Germinal center (tissue), 1 donor: ENCODE data around the gene OTOP1.
A peak's percentile ranks its signal among the peaks of the same experiment; 100 is the strongest.
"Not testable (repeated sequence)": the region's sequence is repeated elsewhere in the genome, so short reads cannot be mapped to it uniquely, and the experiment has no call there.

ENCODE experiments used
- DNase-seq: peaks from one replicate; pipeline ENCODE4 v3.0.0; 2012; ENCODE audit warnings: mixed read lengths, low spot score

OTOP1 gene, protein sequence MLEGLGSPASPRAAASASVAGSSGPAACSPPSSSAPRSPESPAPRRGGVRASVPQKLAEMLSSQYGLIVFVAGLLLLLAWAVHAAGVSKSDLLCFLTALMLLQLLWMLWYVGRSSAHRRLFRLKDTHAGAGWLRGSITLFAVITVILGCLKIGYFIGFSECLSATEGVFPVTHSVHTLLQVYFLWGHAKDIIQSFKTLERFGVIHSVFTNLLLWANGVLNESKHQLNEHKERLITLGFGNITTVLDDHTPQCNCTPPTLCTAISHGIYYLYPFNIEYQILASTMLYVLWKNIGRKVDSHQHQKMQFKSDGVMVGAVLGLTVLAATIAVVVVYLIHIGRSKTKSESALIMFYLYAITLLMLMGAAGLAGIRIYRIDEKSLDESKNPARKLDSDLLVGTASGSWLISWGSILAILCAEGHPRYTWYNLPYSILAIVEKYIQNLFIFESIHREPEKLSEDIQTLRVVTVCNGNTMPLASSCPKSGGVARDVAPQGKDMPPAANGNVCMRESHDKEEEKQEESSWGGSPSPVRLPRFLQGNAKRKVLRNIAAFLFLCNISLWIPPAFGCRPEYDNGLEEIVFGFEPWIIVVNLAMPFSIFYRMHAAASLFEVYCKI

DNA sequence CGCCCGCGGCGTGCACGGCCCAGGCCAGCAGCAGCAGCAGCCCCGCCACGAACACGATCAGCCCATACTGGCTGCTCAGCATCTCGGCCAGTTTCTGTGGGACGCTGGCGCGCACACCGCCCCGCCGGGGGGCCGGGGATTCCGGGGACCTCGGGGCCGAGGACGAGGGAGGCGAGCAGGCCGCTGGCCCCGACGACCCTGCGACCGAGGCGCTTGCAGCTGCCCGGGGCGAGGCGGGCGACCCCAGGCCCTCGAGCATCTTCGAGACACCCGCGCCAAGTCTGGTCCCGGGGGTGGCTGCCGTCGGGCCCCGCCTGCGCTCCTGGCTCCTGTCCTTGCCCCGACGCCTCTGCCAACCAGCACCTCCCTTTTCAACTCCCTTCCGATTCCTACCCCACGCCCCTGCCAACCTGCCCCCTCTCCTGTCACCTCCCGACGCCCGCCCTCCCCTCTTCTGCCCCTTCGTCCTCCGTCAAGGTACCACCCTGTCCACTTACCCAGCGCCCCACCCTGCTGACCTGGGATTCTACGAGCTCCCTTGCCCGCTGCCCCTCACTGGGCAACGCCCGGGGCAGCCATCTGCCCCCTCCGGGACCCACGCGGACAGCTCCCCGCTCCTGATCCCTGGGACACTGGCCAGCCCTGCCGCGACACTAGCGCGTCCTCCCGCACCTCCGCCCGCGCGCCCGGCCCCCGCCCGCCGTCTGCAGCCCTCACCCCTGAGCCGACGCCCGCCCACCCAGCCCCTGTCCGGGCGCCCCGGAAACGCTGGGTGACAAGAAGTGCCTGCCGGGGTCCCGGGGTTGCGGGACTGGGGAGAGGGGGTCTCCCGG is at the start of gene OTOP1:
Gene OTOP1, minus strand, starts transcription at position 324 of the 833 bp plus-strand sequence. Its CDS starts 65 bp downstream, at position 259.
- DNase-seq: no peak

GRCh38 chr4:4274226-4274625 is 47.5 kb upstream of the OTOP1 start:
- DNase-seq: no peak

GRCh38 chr4:4271912-4272311 is 45.2 kb upstream of the OTOP1 start:
- no peak for DNase-seq

DNA sequence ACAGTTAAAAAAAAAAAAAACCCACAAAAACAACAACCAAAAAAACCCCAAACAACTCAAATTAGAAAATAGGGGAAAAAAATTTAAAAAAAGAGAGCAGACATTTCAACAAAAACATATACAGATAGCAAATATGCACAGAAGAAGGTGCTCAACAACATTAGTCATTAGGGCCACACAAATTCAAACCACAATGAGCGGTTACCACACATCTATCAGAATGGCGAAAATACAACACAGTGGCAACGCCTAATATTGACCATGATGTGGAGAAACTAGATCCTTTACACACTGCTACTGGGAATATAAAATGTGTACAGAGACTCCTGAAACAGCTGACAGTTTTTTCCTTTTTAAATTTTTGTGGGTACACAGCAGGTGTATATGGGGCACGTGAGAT is 43.8 kb upstream of the OTOP1 start:
- DNase-seq: no peak

DNA sequence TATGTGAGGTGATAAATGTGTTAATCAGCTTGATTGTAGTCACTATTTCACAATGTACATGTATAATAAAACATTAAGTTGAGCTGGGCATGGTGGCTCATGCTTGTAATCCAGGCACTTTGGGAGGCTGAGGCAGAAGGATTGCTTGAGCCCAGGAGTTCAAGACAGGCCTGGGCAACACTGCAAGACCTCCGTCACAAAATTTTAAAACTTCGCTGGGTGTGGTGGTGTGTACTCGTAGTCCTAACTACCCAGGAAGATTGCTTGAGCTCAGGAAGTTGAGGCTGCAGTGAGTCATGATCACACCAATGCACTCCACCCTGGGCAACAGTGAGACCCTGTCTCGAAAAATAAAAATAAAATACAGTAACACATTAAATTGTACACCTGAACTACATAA is 43.1 kb upstream of the OTOP1 start:
- no peak for DNase-seq

DNA sequence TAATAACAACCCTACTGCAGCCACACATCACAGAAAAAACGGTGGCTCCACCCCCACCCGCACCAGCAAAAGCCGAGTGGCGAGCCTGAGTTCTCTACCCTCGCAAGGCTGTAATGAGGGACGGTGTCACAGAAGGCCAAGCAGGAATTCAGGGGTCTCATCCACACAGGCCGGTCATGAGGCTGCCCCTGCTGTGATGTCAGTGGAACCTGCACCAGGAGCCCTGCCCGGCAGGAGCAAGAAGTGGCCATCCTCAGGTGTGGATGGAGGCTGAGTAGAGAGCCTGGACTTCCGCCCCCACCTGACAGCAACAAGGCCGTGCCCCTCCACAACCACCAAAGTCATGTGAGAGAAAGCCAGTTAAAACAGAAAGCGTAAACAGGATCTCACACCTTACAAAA is 42.6 kb upstream of the OTOP1 start:
- no peak for DNase-seq

GRCh38 chr4:4268776-4269175 is 42.0 kb upstream of the OTOP1 start:
- DNase-seq: no peak

DNA sequence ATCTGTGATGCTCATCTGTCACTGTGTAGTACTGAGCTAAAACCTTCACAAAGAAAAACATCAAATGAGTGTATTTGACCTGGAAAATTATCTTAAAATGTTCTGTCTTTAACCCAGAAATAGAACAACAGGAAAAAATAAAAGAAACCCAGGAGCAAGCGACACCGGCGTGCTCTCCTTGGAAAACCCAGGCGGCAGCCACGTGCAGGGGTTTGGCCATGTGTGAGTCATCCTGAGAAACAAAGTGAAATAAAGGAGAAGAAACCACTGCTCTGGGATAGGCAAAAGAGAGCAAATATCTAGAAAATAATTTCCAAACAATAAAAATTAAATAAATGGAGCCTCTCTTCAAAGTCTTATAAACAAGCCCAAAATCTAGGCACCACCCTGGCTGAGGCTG is 41.3 kb upstream of the OTOP1 start:
- no peak for DNase-seq

GRCh38 chr4:4260185-4260751 is 33.5 kb upstream of the OTOP1 start:
- peak; percentile 83 for DNase-seq

DNA sequence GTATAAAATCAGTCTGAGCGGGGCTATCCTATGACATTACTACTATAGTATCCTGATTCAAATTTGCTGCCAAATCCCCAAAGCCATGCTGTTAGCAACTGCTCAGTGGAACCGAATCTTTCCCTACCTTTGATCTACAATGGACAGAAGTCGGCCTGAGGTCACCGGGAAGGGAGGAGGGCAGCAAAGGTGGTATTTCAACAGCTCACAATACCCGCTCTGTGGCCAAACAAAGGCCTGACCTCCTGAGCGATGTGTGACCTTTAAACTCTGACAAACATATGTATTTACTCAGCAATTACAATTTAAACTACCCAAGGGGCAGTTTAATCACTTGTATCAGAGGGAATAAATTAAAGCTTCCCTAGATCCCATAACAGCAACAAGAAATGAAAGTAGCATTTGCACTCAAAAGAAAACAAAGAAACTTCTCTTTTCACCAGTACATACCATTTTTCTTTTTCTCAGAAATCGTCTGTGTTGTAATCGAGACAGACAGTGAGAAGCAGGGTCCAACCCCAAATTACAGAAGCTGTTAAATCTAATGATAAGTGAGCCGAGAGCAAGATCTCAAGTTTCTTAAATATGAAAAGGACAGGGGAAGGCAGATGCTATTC is 32.9 kb upstream of the OTOP1 start:
- no peak for DNase-seq

GRCh38 chr4:4257705-4258104 is 31.0 kb upstream of the OTOP1 start:
- not testable (repeated sequence) for DNase-seq

DNA sequence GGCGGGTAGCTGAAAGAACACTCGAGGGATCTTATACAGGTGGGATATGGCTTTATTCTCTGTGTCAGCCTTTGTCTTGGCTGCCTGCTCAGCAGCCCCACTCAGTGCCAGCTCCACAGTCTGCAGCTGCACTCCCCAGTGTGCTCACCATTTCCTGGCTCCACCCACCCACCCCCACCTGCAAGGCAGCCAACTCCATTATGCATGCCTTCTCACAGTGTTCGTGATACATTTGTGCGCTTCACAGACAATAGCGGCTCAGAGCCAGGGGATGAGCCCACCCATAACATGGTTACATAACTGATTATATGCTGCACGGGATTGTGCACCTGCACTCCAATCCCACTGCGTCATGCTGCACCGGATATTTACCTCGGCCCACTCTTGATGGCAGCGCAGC is 30.1 kb upstream of the OTOP1 start:
- DNase-seq: no peak

GRCh38 chr4:4254666-4255065 is 27.9 kb upstream of the OTOP1 start:
- DNase-seq: no peak

- DNase-seq: no peak
Measured at GRCh38 chr4:4254199-4254598, 27.5 kb upstream of the OTOP1 start.

- DNase-seq: no peak
Measured at GRCh38 chr4:4249866-4250265, 23.1 kb upstream of the OTOP1 start.

DNA sequence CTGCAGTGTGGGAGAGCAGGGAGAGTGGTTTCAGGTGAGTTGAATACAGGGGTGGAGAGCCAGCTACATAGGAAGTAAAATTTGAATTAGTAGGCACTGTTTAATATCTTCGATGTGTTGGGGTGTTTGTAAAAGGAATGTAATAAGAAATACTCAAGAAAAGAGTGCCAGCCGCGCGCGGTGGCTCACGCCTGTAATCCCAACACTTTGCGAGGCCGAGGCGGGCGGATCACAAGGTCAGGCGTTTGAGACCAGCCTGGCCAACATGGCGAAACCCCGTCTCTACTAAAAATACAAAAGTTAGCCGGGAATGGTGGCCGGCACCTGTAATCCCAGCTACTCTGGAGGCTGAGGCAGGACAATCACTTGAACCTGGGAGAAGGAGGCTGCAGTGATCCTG is 22.6 kb upstream of the OTOP1 start:
- DNase-seq: not testable (repeated sequence)

GRCh38 chr4:4248885-4249203 is 22.1 kb upstream of the OTOP1 start:
- no peak for DNase-seq

DNA sequence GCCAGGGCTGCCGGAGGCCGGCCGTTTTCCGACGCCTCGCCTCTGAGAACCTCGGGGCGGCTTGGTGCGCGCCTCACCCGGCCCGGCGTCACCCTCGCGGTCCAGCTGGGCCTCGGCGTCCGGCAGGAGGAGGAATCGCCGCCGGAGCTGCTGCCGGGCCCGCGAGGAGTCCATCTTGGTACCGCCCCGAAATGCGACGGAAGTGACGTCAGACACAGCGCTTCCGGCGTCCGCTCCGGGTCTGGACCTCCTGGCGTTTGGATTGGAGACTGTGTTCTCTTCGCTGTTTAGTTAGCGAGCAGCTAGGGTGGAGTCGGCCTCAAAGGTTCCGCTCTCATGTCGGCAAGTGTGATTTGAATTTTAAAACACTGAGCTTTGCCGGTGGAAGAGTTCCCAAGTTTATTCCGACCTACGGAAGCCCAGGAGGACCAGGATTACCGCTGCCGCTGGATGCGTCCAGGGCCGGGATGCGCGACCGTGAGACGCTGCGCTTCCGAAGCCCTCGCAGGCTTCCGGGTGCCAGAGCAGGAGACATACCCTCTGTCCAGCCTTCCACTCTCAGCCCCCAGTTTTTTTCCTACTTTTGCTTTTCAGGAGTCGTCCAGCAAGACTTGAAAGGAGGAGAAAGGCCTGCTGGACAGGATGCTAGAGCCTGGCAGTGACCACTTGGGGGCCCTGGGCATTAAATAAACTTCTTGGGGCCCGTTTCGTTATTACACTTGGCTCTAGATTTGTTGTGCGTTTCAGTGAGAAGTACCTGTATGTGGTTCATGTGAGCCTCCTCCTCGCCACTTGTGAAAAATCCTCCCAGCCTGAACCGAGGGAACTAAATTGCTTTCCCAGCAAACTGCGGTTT is 21.5 kb upstream of the OTOP1 start, which contains the start of gene TMEM128:
Gene TMEM128, minus strand, starts transcription at position 195 of the 856 bp plus-strand sequence. Its CDS starts 21 bp downstream, at position 174.
- DNase-seq: peak; percentile 93

- no peak for DNase-seq
Measured at GRCh38 chr4:4247696-4248028, 20.9 kb upstream of the OTOP1 start.

- DNase-seq: no peak
Measured at GRCh38 chr4:4245172-4245571, 18.4 kb upstream of the OTOP1 start.

GRCh38 chr4:4239551-4239950 is 12.8 kb upstream of the OTOP1 start:
- not testable (repeated sequence) for DNase-seq
